GM08714 (cell line): ENCODE data around the gene BEST2.
"Not testable (repeated sequence)": the region's sequence is repeated elsewhere in the genome, so short reads cannot be mapped to it uniquely, and the experiment has no call there.

Experiments
- H3K4me3 ChIP-seq: fragments of 200-500 bp; sonication (Bioruptor generic); 2 replicates; pipeline ENCODE4 v1.5.1; 2014; ENCODE audit warnings: mild to moderate bottlenecking, low read length, inconsistent platforms
- ZNF274 ChIP-seq: IDR thresholded peaks from 2 replicates; pipeline ENCODE4 v1.6.1; 2012; ENCODE audit warnings: mild to moderate bottlenecking, low read depth, low read length

The BEST2 gene

DNA sequence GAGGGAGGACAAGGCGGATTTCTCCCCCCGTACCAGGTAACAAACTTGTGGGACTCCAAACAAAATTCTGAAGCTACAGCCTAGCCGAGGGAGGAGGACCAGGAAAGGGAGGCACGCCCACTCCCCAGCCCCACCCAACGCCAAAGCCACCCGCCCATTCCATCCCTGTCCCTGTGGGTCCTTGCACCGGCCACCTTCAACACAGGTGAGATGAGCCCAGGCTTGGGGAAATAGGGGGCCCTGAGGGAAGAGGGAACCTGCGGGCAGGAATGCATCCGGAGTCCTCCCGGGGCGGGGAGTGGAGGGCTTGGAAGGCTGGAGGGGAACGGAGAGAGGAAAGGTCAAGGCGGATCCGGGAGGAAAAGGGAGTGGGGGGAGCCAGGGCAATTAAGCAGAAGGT, at the start of gene BEST2:
Gene BEST2 (plus strand): TSS at position 157 of the 400 bp plus-strand sequence. CDS start 802 bp downstream, outside the sequence.
- no peak for TF ChIP-seq ZNF274
- H3K4me3 ChIP-seq, result no peak within 1 kb of the TSS

DNA sequence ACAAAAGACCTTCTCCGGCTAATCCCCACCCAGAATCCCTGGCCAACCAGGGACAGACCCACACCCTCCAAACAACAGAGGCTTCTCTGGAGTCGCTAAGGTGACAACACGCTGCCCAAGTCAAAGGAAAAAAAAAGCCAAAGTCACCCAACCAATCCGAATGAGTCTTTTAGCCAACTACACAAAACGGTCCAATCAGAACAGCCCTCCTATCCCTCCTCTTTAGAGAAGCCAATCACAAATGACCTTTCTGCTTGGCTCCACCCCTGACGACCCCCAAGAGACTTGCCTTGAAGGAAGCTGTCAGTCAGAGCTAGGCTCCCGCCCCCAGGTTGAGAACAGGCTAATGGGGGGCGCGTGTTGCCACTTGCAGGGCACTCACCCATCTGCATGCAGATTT, 48.5 kb upstream of the BEST2 start:
- no peak overlapping the region for H3K4me3 ChIP-seq
- no peak for TF ChIP-seq ZNF274

DNA sequence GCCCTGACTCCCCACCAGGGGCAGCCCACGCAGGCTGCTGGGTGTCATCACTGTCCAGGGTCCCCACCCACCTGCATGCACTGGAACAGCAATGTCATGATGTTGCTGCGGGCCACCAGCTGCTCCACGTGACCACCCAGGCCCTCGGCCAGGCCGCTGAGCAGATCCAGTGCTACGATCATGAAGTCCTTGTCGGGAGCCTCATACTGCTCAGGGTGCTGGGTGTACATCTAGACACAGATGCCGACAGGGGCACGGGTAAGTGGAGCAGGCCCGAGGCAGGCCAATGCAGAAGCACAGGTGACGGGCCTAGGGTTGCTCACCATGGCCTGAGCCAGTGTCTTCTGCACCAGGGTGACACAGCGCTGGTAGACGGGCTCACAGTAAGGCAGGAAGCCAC, 46.4 kb upstream of the BEST2 start:
- no peak overlapping the region for H3K4me3 ChIP-seq
- TF ChIP-seq ZNF274, result no peak

DNA sequence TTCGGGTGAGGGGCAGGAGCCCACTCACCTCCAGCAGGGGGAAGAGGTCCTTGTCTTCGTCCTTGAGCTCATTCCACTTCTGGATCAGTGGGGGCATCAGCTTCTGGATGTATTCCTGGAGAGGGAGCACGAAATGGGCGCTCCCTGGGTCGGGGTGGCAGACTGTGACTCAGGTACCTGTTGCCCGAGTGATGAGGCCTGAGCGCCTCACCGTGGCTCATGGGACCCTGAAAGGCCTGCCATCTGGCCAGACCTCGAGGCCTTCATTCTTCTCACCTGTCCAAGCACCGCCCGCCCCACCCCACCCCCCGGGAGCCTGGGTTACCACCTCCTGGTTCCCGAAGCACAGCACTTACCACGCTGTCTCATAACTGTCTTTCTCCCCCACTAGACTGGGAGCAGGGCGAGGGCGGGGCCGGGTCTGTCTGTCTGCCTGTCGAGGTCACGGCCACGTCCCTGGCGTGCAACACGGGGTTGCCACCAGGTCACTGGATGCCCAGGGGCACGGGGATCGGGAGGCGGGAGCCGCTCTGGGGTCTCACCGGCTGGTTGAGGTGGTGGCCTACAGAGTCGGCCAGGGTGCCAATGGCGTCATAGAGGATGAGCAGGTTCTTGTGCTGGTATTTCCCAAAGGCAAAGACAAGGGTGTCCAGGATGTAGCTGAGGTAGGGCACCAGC, 45.8 kb upstream of the BEST2 start:
- H3K4me3 ChIP-seq, result no peak overlapping the region
- no peak for TF ChIP-seq ZNF274

DNA sequence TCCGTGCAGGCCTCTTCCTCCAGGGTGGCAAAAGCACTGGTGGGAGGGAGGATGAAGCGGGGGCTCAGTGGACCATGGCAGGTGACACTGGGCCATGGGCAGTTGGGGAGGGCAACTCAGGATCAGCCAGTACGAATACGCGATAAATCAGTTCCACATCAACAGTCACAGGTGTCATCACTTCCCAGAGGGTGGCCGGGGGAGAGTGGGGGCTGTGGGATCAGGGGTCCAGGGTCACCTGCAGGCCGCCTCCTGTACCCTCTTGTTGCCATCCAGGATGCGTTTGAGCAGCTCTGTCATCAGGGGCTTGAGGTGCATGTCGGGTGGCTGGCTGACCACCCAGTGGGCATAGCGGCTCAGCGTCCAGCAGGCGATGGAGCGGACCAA, 45.3 kb upstream of the BEST2 start:
- no peak for TF ChIP-seq ZNF274
- no peak overlapping the region for H3K4me3 ChIP-seq

DNA sequence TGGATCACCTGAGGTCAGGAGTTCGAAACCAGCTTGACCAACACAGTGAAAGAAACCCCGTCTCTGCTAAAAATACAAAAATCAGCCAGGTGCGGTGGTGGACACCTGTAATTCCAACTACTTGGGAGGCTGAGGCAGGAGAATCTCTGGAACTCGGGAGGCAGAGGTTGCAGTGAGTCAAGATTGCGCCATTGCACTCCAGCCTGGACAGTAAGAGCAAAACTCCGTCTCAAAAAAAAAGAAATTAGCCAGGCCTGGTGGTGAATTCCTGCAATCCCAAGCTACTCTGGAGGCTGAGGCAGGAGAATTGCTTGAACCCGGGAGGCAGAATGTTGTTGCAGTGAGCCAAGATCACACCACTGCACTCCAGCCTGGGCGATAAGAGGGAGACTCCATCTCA, 43.0 kb upstream of the BEST2 start:
- TF ChIP-seq ZNF274, result no peak
- H3K4me3 ChIP-seq, result no peak overlapping the region

DNA sequence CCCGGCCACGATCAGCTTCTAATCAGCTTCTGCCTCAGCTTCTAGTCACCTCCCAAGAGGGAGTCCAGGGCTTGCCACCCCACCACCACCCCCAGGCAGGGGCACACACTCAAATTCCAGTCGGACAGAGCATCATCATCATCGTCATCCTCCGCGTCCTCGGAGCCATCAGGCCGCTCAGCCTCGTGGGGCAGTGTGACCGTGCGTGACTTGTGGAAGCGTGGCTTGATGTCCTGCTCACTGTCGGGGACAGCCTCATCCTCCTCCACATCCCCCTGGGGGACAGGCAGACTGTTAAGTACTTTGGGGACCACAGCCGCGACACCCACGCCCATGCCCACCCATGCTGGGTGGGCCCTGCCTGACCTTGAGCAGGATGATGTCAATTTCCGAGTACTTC, 40.4 kb upstream of the BEST2 start:
- no peak overlapping the region for H3K4me3 ChIP-seq
- no peak for TF ChIP-seq ZNF274

DNA sequence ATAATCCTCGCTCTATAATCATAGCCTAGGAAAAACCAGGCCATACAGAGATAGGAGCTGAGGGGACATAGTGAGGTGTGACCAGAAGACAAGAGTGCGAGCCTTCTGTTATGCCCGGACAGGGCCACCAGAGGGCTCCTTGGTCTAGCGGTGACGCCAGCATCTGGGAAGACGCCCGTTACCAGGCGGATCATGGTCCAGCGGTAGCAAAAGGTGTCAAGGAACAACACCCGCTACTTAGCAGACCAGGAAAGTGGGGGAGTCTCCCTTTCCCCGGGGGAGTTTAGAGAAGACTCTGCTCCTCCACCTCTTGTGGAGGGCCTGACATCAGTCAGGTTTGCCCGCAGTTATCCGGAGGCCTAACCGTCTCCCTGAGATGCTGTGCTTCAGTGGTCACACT, 39.5 kb upstream of the BEST2 start:
- H3K4me3 ChIP-seq, result not testable (repeated sequence)

DNA sequence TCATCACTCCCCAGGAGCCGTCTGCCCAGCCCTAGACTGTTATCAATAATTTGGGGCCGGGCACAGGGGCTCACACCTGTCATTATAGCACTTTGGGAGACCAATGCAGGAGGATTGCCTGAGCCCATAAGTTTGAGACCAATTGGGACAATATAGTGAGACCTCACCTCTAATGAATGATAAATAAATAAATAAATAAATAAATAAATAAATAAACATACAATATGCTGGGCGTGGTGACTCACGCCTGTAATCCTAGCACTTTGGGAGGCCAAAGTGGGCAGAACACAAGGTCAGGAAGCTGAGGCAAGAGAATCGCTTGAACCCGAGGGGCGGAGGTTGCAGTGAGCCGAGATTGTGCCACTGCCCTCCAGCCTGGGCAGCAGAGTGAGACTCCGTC, 38.3 kb upstream of the BEST2 start:
- not testable (repeated sequence) for H3K4me3 ChIP-seq

DNA sequence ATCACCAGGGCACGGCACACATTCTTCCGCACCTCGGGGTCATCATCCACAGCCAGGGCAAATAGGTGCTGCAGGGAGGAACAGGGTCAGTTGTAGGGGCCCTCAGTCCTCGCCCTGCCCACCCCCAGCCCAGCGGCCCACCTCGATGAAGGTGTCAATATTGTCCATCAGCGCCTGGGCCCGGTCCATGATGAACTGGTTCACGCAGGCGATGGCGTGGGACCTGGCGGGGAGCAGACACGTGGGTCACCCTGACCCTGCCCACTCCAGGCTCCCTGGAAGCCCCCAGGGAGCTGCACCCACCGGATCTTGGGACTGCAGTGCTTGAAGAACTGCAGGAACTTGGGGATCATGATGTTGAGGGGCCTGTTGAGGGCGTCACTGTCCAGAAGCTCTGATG, 36.5 kb upstream of the BEST2 start:
- no peak for TF ChIP-seq ZNF274
- H3K4me3 ChIP-seq, result no peak overlapping the region

DNA sequence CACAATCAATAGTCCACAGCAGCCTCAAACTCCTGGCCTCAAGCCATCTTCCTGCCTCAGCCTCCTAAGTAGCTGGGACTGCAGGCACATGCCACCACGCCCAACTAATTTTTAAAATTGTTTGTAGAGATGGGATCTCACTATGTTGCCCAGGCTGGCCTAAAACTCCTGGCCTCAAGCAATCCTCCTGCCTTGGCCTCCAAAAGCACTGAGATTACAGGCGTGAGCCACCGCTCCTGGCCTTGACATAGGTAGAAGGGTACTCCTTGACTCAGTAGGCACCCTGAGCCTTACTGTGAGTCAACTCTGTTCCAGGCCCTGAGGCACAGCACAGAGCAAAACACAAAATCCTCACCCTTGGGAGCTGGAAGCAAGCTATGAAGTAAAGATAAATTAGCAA, 35.7 kb upstream of the BEST2 start:
- no peak overlapping the region for H3K4me3 ChIP-seq
- TF ChIP-seq ZNF274, result no peak

DNA sequence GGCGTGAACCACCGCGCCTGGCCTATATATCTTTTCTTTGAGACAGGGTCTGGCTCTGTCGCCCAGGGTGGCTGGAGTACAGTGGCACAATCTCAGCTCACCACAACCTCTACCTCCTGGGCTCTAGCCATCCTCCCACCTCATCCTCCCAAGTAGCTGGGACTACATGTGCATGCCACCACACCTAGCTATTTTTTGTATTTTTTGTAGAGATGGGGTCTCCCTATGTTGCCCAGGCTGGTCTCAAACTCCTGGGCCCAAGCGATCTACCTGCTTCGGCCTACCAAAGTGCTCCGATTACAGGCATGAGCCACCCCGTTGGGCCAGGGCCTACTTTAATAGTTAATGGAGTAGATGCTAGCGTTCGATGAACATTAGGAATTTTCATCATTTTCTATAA, 31.3 kb upstream of the BEST2 start:
- H3K4me3 ChIP-seq, result peak overlapping the region; percentile 86; the same call in 1 of the 2 replicates
- TF ChIP-seq ZNF274, result no peak

DNA sequence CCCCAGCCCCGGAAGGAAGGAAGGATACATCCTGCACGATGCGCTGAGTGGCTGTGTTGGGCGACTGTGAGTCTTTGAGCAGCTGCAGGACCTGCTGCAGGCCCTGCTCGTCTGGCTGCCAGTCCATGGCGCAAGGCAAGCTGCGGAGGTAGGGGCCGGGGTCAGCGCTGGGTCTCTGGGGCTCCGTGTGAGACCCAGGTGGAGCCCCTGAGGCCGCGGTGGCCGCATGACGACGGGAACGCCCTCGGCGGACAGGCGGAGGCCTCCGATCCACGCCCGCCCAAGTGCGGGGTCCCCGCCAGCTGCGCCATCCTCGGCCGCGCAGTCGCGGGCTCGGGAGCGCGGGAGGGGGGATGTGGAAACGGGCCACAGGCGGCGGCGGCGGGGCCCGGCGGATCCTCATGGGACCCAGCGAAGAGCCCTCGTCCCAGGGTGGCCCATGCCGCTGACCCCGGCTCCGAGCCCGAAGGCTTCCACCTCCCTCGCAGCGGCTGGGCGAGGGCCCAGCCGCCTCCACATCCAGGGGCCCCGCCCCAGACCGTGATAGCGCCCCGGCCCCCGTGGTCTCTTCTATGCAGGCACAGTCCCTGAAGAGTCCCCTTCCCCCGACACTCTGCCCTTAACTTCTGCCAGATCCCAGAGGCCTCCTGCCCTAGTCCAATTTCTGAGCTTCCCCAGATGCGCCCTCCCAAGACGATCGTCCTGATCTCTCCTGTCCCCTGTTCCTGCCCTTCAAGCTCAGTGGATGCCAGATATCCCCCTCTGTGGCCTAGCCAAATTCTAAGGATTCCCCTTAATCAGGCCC, 30.5 kb upstream of the BEST2 start:
- H3K4me3 ChIP-seq, result peak overlapping the region; percentile 86
- no peak for TF ChIP-seq ZNF274

DNA sequence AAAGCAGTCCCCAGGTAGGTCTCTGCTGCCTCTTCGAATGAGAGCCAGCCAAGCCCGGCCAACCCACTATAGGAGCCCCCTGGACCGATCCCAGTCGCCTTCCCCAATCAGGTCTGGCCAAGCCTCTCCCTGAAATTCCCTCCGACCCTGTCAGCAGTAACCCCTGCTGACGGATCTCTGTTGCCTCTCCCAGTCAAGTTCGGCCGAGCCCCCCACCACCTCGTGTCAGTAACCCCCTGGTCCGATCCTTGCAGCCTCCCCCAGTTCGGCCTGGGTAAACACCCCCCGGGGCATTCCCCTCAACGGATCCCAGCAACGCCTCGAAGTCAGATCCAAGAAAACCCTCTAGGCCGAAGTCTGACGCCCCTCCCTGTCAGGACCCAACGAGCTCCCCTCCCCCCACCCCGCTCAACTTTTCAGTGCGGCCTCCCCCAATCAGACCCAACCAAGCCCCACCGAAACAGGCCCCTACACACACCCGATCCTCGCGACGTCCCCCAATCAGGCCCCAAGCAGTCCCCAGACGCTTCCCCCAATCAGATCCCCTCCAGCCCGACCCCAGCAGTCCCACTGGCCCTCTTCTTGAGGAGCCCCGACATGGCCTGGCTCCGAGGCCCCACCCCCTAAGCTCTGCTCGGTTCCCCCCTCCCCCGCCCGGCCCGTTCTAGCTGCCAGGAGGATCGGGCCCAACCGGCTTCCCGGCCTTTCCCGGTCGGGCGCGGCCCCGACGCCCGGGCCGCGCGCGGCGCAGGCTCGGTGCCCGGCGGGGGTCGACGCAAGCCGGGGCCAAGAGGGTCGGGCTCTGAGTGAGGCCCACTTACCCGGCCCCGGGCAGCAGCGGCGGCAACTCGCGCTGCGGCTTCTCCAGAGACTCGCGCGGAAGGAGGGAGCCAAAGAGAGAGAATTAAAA, 29.7 kb upstream of the BEST2 start:
- peak overlapping the region; percentile 86 for H3K4me3 ChIP-seq
- no peak for TF ChIP-seq ZNF274

DNA sequence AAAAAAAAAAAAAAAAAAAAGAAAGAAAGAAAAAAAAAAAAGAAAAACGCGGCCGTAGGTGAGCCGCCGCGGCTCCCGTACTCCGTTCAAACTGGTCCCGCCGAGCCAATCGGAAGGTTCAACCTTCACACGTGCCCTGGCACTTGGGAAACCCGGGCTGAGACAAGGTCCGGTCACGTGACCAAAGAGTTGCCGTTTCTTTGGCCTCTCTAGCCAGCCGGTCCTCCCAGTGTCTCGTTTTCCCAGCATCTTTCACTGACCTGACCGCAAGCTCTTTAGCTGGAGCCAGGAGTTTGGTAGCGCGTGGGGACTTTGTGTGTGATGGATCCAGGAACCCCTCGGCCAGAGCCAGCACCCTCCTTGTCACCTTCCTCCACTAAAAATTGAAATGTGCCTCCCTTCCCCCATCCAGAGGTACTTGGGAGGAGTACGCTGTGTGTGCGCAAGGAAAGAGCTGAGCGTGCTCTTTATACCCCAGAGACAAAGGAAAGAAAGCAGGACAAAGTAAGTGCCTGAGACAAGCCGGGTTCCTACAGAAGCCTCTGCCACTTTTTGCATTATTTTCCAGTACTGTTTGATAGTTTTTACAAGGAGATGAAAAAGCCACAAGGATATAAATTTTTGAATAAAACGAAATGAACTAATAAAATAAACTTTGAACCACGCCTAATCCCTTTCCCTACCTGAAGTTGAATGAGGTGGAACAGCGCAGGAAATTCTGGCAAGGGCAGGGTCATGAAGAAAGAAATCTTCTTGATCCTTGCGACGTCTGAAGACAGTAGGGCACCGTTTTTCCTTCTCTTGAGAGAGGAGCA, 28.8 kb upstream of the BEST2 start:
- H3K4me3 ChIP-seq, result peak overlapping the region; percentile 86
- TF ChIP-seq ZNF274, result no peak
